NCI-H2196 treated with DMSO at 0.1 percent for 48 hours (cell line): ENCODE measurements around the gene TSPAN5.
"Not testable (repeated sequence)": the region's sequence is repeated elsewhere in the genome, so short reads cannot be mapped to it uniquely, and the experiment has no call there.

Experiments used
- DNase-seq: peaks from one replicate; lab custom pipeline; 2025; ENCODE audit not compliant: unreplicated experiment; lab: John Stamatoyannopoulos, UW

Gene TSPAN5

DNA sequence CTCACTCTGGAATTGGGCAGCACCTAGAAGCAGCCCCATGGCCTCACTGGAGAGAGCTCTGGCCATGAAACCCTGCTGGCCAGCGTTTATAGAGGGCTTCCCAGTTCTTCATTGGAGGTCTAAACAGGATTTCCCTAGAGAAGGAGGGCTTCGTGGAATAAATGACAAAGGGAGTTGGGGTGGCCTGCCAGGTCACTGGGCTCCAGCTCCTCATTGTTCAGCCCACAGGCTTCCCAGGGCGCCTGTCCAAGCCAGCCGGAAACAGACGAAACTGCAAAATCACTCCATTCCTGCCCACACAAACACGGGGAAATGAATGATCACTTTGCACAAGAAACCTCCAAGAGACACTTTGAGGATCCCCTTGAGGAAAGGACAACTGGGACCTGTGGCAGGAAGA lies 189.7 kb downstream of the TSPAN5 start:
- no peak for DNase-seq

DNA sequence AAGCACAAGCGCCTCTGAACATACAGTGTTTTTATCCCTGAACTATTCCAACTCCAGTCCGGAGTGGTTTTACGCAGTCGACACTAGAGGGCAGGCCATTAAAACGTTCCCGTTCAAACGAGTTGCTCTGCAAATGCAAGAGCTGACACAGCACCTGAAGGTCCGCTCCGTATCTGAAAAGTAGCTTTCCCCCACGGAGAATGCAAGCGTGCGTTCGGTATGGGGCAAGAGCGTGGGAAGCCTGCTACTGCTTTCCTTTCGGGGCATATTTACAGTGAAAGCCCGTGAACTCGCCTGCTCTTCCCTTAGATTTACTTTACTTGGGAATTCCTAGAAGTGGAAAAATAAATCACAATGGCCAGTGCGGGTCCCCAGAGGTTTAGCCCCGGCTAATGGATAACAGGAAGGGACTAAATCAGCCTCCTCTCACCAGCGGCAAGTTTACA lies 190.8 kb downstream of the TSPAN5 start:
- DNase-seq: no peak

DNA sequence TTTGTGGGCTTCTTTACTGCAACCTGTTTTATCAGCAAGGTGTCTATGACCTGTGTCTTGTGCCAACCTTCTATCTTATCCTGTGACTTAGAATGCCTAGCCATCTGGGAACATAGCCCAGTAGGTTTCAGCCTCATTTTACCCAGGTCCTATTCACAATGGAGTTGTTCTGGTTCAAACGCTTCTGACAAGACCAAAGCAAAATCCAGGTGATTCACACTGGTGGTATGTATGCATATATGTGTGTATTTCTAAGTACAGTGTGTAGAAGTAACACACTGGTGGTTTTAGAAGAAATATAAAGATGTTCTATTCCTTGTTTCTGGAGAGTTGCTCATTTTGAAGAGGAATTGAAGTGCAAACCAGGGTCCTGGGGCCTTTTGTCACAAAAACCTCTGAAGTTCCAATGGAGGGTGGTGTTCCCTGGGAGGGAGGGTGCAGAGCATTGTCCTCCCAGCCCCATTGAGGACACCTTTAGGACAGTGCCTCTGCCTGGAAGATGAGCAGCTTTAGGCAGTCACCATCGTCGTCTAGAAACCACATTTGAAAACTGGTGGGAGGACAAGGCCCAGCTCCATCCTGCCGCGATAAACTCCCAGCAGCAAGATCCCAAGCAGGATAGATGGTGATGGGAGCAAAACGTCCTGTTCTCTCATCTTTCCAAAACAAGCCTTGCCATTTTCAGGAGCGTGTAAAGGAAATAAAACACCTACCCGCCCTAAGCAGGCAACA lies 191.4 kb downstream of the TSPAN5 start:
- DNase-seq: no peak

DNA sequence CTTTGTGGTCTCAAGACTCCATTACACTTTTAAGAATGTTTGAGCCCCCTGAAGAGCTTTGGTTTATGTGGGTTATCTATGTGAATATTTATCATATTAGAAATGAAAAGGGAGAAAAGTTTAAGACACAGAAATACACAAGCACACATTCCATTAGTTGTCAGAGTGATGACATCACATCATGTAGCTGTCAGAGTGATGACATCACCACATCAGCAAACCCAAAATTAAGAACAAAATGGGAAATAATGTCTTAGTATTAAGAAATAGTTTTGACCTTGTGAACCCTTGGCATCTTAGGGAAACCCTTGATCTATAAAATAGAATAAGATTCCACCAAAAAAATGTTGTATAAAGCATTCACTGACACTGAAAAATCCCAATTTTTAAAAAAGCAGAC lies 195.9 kb downstream of the TSPAN5 start:
- no peak for DNase-seq

DNA sequence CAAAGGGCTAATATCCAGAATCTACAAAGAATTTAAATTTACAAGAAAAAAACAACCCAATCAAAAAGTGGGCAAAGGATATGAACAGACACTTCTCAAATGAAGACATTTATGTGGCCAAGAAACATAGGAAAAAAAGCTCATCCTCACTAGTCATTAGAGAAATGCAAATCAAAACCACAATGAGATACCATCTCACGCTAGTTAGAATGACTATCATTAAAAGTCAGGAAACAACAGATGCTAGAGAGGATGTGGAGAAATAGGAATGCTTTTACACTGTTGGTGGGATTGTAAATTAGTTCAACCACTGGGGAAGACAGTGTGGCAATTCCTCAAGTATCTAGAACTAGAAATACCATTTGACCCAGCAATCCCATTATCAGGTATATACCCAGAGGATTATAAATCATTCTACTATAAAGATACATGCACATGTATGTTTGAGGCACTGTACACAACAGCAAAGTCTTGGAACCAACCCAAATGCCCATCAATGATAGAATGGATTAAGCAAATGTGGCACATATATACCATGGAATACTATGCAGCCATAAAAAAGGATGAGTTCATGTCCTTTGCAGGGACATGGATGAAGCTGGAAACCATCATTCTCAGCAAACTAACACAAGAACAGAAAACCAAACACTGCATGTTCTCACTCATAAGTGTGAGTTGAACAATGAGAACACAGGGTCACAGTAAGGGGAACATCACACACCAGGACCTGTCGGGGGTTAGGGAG lies 197.1 kb downstream of the TSPAN5 start:
- DNase-seq: not testable (repeated sequence)

DNA sequence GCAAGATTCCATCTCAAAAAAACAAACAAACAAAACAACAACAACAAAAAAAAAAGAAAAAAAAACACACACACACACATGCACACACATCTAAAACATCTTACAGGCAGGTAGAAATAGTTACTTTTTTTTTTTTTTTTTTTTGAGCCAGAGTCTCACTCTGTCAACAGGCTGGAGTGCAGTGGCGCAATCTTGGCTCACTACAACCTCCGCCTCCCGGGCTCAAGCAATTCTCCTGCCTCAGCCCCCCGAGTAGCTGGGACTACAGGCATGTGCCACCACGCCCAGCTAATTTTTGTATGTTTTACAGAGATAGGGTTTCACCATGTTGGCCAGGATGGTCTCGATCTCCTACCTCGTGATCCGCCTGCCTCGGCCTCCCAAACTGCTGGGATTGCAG lies 201.0 kb downstream of the TSPAN5 start:
- DNase-seq: not testable (repeated sequence)

DNA sequence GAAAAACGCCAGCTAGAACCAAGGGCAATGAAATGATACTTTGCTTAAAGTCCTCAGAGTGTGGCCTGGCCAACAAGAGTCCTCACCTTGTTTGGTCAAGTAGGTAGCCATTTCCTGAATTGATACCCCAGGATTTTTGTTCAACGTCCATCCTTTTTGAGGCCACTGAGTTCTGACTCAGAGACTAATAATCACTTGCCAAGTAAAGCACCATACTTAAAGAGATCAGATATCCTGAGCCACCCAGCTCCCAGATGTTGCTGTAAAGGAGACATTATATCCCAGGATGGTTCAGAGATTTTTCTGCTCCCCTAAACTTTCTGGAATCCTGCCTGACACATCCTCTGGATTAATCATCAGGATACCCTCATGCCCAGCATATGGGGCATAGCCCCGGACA lies 206.3 kb downstream of the TSPAN5 start:
- no peak for DNase-seq

DNA sequence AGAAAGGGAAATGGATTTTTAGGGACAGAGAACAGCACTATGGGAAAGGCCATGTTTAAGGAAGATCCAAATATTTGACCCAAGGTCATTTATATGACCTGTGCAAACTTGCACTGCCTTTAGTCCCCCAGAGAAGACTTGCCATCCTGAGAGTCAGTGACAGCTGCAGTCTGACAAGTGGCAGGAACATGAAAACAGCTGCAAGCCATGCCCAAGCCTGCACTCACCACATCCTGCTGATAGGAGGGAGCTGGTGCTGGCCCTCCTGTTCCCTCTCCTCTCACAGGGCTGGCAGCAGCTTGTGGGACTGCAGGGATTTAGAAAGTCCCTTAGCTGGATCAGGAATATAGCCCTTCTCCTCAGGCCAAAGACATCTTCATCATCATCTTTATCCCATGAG lies 209.5 kb downstream of the TSPAN5 start:
- no peak for DNase-seq

DNA sequence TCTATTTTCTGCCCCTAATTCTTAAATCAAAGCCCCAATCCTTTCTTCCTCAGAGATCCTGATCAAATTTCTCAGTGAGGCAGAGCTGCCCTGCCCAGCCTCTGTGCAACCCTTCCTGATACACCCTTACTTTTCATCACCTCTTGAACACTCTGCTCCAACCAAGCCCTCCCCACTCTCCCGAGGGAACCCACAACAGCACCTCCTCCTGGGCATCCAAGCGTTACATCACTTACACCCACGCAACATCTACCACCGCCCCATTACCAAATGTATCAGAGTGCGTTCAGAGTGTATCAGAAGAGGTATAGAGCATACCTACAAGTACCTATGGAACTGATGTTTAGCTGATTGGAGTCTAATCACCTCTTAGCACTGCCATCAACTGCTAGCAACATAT lies 210.8 kb downstream of the TSPAN5 start:
- no peak for DNase-seq

DNA sequence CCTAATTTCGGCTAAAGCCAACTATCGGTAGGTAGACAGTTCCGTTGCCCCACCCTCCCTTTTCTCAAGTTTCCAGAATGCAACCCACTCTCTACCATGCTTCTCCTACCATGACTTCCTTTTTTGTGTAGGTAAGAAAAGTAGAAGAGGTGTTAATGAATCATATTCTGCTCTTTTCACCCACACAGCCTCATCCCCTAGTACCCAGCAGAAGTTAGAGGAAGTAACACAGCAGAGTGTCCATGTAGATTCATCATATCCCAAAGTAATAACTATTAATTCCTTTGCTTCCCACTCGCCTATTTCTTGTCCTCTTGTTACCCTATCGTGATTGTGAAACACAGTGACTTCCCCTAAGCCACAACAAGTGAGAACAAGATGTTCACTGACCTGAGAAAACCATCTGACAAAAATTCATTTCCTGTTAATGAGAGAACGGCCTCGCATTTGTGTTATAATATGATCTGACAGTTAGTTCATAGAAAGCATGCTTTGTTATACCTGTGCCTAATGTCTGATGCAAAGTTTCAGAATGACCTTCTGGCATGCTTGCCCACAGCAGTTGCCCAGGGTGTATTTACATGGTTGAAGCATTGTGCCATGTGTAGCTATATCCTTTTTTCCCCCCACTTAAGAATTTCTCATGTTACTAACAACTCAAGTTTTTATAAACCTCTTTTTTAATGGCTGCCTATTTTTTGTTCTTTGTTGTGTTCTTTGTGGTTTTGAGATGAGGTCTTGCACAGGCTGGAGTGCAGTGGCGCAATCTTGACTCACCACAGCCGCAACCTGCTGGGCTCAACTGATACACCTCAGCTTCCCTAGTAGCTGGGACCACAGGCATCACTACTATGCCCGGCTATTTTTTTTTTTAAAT lies 211.7 kb downstream of the TSPAN5 start:
- DNase-seq: no peak

DNA sequence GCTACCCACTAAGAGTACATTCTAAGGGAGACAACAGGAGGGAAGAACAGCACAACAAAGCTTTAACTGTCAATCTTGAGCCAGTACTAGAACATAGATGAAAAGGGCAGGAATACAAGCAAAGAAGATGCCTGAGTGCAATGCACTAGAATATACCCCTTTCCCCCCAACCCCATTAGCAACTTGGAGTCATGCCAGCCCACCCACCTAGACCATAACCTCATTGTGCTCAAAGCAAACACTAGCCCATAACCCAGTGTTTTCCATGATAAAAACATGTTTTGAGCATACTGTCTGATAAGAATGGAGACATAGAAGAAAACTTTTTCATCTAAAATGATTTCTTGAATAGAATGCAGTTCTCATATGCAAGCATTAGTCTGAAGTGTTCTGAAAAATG lies 214.0 kb downstream of the TSPAN5 start:
- no peak for DNase-seq

DNA sequence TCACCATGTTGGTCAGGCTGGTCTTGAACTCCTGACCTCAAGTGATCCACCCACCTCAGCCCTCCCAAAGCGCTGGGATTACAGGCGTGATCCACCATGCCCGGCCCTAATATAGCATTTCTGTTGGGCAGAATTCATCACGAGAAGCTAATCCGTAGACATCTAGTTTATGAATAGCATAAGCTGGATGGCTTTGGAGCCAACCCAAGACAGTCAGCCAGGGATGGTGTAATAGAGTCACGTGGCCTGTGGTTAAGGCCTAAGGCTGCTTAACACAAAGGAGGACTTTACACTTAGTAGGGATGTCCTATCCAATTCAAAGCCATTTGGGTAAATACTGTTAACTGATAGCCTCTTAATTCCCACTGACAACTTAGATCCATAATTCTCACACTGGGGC lies 223.6 kb downstream of the TSPAN5 start:
- no peak for DNase-seq

DNA sequence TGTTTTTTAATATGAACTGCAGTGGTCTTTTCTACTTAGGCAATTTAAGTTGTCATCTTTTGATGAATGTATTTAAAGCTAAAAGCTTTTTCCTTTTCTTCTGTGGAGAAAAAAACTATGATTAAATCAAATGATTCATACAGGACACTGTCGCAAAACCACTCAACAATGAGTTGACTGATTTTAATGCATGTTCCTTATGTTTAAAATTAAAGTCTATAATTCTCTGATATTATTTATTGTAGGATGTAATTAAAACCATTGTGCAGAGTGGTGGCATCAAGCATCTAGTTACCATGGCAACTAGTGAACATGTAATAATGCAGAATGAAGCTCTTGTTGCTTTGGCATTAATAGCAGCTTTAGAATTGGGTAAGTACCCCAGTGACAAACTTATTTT lies 224.7 kb downstream of the TSPAN5 start:
- no peak for DNase-seq

DNA sequence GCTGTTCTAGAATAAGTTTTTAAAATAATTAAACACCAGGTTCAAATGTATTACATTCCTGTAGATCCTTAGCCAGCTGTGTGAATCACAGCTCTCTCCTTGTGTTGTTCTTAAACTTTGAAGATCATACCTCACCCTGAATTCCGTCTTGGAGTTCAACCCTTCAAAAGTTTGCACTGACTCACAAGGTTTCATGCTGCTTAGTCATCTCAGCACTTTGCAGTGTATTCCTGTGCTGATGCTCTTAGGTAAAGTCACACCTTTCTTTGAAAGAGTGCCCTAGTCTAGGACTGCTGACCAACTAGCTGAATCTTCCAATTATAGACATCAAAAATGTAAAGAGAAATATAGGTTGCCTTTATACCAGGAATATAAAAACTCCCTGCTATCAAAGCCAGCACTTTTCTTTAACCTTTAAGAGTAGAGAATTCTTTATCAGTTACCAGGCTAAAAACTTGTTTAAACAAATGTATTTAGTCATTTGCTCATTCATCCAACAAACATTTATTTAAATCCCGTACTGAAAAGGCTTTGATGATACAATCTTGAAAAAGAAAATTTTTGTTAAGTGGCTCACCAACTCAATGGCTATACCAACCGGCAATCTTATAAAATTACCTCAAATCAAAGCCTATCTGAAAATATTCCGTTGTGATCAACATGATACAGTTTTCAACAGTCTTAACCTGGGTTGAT lies 227.6 kb downstream of the TSPAN5 start:
- DNase-seq: no peak

DNA sequence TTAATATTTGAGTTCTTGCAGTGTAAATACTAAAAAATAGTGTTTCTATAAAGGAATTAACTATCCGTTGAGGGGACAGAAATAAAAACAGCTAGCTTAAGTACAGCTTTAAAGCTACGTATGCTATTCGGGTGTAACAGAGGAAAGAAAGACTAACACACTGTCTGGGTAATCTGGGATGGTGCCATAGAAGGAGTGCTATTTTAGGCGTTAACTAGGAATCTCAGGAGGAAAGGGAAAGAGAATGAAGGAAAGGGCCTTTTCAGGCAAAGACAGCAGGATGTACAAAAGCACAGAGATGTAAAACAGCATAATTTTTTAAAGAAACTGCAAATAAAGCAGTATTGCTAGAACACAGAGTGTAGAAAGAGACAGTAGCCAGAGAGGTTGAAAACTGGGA lies 235.4 kb downstream of the TSPAN5 start:
- no peak for DNase-seq

DNA sequence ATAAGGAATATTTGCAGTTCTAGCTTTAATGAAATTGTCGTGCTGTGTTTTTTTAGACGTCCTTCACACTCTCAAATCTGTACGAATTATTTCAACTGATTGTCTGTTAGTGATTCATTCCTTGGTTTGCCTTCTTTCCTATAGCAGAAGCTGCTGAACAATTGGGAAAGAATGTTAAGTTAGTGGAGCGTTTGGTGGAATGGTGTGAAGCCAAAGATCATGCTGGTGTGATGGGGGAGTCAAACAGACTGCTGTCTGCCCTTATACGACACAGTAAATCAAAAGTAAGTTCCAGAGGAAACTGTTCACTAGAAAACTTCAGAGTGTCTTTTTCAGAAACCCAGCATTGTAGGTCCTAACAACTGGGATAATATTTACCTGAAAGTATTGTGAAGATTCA lies 237.3 kb downstream of the TSPAN5 start:
- DNase-seq: no peak
